ENCODE results near the gene ARHGAP27.

The ARHGAP27 gene

DNA sequence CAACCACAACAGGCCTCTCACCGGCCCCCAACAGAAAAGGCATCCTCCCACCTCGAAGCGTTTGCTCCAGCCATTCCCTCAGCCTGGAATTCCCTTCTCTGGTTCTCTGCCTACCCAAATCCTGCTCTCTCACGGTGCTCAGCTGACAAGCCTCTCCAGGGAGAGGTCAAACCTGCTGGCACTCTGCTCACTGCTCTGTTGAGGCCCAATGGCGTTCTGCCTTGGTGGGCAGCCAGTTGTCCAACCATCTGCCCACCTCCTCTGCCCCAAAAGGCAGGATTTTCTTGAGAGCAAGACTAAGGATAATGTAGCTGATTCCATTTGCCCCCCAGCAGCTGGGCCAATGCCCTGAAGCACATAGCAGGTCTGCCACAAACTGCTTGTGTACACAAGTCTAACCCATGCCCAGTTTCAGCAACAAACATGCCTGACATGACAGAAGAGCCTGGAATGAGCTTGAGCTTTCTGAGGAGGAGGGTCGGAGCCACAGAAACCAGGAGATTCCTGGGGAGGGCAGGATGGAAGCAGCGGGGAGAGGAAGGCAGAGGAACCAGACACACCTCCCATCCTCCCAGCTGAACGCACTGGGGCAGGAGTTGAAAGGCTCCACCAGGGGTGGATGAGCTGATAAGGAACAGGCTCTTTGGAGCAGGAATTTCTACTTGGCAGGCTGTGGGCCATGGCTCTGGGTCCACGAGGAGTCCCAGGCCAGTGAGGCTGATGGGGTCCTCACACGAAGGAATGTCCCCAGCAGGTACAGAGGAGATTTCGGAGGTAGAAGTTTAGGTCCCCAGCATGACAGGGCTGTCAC is 23.9 kb downstream of the ARHGAP27 start:
- DNase-seq: no peak

DNA sequence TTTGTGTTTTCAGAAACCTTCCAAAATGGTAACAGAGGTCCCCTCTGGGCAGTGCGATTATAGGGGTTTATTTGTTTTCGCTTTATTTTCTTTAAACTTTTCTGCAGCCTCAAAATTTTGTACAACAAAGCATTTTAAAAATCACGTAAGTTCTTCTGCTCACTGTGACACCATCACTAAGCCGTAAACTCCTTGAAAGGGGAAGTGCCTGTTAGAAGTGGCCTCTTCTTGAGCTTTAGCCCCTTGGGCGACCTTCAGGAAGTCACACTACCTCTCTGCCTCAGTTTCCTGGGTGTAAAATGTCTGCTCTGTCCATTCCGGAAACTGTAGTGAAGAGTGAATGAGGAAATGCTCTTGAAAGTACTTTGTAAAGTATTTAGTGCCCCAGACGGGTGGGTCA is 26.6 kb downstream of the ARHGAP27 start:
- DNase-seq: no peak

DNA sequence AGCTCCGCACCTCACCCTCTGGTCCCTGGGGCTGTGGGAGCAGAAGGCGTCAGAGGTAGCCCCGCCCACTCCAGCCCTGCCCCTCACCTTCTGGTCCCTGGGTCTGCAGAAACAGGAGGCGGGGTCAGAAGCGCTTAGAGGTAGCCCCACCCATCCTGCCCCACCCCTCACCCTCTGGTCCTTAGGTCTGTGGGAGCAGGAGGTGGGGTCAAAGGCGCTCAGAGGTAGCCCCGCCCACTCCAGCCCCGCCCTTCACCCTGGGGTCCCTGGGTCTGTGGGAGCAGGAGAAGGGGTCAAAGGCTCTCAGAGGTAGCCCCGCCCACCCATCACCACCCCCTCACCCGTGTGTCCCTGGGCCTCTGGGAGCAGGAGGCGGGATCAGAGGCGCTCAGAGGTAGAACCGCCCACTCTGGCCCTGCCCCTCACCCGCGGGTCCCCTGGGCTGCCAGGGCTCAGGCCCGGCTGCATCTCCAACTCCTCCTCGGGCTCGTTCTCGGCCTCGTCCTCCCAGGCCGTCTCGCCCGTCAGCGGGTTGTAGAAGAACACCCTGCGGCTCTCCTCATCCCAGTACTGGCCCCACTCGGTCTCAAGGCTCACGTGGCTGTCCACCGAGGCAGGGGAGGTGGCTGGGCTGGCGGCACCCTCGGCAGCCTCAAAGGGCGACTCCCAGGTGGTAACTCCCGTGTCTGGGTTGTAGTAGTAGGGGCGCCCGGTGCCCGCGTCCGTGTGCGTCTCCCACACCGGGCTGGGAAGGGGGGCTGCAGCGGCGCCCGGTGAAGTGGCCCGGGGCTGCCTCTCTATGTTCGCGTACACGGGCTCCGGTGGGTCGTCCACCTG is 27.2 kb downstream of the ARHGAP27 start:
- no peak for DNase-seq

DNA sequence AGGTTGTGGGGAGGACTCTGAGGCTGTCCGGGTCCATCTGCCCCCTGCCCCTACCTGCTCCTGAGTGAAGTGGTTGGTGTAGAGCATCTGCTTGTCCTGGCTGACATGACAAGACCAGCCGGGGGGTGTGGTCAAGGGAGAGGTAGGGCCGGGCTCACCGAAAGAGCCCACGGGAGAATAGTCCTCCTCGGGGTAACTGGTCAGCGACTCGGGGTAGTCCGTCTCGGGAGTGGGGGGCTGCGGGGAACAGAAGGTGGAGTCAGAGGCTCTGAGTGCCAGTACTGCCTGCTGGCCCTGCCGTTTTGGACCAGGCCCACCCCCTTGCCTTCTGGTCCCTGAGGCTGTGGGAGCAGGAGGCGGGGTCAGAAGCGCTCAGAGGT is 27.8 kb downstream of the ARHGAP27 start:
- no peak for DNase-seq

DNA sequence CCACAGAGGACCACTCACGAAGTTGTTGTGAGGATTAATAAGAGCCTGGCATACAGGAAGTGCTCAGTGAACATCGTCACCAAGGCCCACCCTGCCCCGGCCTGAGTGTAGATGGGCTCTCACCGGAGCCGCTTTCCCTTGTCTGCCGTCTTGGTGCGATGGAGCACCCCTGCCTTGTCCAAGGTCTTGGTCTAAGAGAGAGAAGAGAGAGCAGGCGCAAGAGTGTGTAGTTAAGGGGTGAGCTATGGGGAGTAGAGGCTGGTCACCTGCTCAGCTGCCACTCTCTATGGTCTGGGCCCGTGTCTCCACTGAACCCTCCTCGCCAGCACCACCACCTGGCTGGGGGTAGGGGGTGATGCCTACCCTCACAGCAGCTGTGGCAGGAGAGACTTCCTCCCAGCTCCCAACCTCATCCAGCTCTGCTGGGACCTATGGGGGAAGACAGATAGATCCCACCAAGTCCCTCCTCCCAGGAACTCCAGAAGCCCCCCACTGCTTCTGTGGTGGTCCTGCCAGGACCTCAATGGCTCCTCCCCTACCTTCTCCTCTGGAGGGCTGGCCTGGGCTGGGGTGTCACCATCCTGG is 28.7 kb downstream of the ARHGAP27 start:
- DNase-seq: no peak

DNA sequence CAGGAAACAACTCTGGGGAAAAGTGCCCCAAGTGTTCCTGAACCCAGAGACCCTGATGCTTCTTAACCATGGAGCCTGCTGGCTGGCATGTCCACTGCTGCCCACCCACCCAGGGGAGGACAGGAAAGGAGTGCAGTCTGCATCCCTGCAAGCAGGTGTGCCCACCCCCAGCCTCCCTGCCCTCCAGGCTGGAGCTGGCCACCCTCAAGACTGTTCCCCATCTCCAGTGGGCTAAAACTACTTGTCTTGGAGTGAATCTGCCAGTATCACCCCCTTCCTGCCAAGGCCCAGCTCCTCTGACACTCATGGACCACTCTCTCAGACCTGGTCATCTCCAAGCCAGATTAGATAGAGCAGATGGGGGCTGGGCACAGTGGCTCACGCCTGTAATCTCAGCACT is 29.8 kb downstream of the ARHGAP27 start:
- no peak for DNase-seq

DNA sequence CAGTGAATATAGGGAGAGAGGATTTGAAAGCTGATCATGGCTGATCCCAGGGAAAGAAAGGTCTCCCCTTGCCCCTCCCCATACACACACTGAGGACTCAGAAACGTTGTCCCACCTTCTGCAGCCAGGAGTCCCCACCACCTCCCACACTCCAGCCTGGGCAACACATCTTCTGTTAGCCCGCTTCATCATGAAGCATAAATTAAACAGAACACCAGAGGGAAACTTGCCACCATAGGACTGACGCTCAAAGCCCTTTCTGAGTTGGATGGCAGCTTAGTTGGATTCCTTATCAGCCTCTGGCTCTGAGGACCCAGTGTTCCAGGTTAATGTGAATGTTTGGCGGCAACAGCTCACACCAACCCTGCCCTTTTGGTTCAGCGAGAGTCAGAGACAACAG is 33.9 kb downstream of the ARHGAP27 start:
- no peak for DNase-seq

DNA sequence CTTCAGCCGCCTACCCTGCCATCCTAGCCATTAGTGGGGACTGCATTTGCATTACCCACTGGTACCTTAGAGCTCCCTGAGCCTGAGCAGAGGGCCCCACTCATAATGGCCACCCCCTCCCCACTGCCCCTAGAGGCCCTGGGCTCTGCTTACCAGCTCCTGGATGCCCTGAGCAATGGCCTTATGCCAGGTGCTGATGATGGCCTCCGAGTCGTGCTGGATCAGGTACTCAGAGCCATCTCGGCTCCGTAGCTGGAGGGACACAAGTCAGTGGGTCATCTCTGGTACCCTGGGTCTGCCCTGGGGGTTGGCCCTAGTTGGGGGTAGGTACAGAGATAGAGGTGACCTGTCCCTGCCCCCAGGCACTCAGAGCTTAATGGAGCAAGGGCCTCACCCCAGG is 34.9 kb downstream of the ARHGAP27 start:
- no peak for DNase-seq

DNA sequence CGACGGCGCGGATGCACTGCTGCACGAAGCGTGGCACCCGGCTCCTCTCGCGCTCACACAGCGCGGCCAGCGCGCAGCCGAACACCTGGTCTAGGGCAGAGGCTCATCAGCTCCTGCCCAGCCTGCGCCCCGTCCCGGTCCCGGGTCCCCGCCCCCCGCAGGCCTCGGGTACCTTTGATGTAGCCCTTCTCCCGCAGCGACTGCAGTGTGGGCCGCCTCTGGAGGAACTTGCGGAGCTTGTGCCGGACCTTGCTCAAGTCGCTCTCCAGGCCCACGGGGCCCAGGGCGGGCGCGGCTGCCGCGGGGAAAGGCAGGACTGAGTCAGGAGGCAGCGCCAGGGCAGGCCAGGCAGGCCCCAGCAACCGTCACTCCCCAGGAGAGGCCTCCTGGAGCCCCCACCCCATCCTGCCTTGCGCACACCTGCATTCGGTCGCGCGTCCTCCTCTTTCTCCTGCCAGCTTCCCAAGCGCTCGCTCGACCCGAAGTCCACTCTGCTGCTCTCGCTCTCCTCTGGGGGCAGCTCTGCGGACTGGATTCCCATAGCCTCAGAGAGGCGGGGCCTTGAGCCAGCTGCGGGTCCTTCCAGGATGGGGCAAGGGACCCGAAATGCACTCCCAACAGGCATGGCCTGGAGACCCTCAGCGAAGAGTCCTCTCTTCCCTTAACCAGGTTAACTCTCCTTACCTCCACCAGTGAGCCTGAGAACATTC is 36.0 kb downstream of the ARHGAP27 start:
- no peak for DNase-seq

DNA sequence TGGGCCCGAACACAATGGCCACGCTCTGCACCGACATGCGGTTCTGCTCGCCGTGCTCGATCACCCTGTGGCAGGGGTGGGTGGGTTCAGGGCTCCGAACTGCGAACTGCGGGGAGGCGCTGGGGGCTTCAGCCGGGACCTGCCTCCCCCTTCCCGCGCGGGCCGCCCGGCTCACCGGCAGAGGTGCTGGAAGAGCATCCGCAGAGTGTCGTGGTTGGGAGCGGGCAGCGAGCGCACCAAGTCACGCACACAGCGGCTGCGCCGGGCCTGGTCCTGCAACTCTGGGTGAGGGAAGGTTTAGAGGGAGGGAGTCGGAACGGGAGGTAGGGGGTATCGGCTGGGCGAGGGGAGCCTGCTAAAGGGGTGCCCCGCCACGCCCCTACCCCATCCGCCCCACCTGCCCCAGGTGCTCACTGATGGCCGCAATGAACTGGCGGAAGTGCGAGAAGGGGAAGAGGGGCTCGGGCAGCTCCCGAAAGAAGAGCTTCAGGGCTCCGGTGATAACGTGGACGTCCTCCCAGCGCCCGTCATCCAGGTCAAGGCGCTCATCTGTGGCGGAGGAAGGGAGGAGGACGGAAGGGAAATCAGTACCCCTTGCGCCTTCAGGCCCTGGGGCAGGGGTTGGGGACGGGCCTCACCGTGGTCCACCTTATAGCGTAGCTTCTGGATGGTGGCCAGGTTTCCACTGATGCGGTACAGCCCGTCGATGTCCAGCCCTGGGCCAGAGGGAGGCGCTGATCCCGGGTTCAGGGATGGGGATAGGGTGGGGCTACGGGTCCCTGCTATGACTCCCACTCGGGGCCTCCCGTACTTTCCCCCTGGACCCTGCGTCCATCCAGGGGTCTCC is 36.9 kb downstream of the ARHGAP27 start:
- no peak for DNase-seq

DNA sequence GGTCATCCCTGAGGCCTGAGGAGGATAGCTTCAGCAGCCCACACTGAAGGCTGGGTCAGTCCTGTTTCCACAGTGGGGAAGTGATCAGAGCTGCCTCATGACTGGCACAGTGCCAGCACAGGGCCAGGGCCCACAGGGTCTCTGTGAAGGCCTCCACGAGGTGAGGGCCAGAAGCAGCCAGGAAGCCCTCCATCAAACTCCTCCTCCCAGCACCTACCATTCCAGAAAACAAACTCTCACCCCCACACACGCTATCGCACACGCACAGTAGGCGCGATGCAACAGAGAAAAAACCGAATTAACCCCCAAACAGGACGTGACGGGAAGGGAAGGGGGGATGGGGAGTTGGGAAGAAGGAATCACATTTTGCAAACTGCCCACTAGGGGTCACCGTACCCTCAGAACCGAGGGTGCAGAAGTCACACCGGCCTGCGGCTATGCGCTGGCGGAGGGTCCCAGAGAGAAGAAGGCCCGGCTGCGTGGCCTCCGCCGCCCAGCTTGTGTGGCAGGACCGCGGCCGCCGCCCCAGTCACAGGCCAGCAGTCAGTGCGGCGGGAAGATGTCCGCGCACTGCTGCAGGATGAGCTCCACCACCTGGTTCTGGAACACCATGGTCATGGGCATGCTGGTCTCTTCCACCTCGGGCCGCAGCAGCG is 37.6 kb downstream of the ARHGAP27 start:
- peak in 1 of 4 experiments; percentile 28 for DNase-seq

DNA sequence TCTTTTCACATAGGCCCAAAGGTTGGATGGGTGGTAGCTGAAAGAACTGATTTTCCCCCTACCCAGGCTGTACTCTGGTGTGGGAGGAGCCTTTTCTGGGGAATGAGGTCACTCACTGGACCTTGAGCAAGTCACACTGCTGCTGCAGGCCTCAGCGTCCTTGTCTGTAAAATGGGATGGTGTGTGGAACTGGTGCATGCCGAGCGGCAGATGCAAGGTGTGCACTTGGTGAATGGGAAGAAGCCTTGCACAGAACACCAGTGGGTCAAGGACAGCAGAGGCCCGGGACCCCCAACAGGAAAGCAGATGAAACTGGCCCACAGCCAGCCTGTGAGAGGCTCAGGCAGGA is 38.1 kb downstream of the ARHGAP27 start:
- no peak for DNase-seq

DNA sequence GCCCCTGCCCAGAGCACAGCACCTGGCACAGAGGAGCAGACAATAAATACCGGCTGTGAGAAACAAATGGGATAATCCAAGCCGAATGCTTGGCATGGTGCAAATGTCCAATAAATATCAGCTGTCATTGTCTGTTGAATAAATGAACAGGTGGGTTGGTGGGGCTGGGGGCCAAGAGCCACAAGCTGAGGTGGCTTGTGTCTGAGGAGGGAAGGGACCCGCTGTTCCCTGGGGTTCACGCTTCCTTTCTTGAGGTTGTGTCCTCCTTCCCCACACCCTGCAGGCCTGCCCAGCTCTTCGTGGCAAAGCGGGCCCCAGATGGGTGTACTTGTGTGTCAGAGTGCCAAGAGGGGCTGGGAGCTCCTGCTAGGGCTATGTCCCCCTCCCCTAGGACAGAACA is 38.6 kb downstream of the ARHGAP27 start:
- no peak for DNase-seq

DNA sequence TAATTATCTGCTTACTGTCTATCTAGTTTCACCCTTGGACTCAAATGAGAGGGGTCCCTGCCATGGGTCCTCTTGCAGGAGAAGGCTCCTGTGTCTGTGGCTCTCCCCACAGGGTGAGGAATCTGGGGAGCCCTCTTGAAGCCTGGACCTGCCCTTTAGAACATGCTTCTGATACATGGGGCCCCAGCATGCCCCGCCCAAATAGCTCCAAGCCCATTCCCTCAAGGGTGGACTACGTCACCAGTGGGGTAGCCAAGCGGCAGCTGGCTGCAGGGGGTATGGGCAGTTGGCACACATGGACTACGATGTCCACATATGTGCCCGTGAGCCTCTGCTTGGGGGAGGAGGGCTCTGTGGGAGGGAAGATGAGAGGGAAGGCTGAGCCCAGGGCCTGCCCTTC is 39.3 kb downstream of the ARHGAP27 start:
- DNase-seq: no peak

DNA sequence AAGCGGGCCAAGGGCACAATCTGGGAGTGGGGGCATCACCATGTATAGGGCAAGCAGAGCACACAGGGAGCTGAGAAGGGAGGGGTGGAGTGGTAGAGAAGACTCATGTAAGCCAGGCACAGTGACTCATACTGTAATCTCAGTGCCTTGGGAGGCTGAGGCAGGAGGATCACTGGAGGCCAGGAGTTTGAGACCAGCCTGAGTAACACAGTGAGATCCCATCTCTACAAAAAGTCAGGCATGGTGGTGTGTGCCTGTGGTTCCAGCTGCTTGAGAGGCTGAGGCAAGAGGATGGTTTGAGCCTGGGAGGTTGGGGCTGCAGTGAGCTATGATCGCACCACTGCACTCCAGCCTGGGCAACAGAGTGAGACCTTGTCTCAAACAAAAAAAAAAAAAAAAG is 40.8 kb downstream of the ARHGAP27 start:
- DNase-seq: no peak

DNA sequence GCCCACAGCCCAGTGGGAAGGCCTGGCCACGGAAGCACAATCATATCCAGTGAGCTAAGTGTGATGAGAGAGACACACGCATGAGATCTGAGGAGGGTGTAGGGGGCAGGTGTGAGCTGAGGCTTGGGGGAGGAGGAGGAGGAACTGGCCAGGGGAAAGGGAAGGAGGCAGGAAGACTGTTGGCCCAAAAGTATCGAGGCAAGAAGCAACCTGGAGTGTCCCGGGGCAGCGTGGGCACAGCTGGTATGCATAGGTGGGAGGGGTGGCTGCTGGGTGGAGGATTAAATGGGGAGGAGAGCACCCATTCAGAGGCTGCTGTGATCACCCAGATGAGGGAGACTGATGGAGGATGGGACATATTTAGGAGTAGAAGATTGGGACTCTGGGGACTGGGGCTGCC is 41.4 kb downstream of the ARHGAP27 start:
- no peak for DNase-seq

DNA sequence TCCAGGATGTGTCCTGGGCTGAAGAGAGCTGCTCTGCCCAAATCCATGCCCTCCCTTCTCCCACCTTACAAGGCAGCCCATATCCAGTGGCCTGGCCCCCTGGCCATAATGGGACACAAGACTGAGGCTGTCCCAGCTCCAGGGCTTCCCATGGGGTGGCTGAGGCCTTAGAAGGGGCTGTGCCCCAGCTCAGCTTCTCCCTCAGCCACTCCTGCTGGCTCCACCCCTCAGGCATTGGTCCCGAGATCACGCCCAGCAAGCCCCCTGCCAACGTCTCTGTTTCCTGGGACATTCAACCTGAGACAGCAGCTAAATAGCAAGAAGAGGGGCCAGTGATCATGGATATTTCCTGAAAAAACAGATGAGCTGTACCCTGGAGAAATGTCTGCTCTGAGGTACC is 43.3 kb downstream of the ARHGAP27 start:
- DNase-seq: no peak

DNA sequence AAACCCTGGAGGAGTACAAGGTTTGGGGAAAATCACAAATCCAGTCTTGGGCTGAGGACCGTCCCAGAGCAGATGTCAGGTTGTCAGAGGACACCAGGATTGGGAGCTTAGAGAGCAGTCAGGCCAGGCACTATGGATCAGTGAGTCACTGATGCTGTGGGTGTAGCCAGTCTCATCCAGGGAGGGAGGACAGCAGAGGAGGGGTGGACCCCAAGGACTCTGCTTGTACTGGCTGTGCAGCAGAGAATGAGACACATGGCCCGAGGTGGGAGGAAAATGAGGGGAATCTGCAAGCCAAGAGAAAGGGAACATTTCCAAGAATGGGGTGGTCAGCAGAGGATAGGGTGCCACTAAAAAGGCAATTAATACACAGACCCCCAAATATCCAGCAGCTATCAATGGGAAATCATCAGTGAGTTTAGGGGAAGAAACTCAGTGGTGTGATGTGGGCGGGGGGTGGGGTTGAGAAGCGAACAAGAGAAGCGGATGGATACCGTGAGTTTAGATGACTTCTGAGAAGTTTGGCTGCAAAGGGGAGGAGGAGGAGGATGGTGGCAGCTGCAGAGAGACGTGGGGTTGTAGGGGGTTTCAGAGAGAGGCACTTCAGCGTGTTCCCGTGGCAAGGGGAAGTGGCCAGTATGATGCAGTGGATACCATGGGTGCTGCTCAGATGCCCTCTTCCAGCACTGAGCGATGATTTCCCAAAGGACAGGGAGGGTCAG is 43.9 kb downstream of the ARHGAP27 start:
- DNase-seq: no peak

DNA sequence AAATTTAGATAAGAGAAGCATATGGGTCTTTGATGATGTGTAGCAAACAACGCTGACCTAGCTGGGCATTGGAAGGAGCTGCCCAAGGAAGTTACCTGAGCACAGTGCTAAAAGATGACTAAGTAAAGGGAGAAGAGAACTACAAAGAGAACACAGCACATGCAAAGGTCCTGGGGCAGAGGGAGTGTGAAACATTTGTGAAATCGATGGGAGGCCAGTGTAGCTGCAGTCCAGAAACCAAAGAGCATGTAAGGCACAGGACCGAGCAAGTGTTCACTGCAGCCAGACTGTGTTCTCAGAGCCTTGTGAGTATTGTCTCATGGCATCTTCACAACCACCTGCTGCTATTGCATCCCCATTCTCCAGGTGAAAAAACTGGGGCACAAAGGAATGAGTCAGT is 44.9 kb downstream of the ARHGAP27 start:
- DNase-seq: no peak

DNA sequence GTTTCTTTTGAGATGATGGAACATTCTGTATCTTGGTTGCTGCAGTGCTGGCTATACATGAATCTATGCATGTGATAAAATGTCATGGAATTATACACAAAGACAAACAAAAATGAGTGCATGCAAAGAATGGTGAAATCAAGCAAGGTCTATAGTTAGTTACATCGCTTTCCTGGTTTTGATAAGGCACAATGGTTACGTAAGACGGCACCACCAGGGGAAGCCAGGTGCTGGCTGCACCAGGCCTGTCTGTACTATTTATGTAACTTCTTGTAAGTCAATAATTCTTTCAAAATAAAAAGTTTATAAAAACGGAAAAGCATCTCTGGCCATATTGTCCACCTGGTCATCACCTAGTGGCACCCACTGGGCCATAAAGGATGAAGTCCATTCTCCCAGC is 46.5 kb downstream of the ARHGAP27 start:
- DNase-seq: no peak

DNA sequence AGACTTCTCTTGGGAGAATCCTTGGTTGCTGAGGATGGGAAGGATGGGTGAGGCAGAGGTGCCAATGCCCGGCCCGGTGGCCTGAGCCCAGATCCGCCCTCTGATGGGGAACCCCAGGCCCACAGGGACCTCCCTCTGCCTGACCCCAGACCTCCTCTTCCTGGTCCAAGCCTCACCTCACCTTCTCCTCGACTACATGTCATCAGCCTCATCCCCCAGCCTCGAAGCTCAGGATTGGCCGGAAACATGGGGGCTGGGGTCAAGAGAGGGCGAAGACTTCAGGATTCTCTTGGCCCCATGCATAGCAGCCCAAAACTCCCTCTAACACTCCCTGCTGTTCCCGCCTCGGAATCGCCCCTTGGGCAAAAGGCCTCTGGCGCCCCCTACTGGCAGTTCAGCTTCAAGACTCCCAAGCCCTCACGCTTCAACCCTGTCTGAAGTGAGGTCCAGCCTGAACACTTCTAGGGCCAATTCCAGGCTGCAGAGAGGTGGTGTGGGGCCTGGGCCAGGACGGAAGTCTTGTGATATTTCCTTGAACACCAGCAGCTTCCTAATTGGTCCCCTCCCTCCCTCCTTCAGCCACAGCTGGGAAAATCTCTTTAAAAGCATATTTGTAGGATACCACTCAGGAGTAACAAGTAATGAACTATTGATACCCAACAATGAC is 47.2 kb downstream of the ARHGAP27 start:
- DNase-seq: peak; percentile 81 to 92 (median 84)

All from activated naive CD4-positive, alpha-beta T cell (primary cell).